NCI-H2227 (cell line): ENCODE measurements around the gene UQCRHL.

ENCODE experiments used
- DNase-seq: peaks from one replicate; lab custom pipeline; 2025; ENCODE audit not compliant: unreplicated experiment; lab: John Stamatoyannopoulos, UW

The UQCRHL gene

GRCh38 chr1:15799004-15799867 is 8.2 kb downstream of the UQCRHL start:
- DNase-seq: no peak

- DNase-seq: no peak
Measured at GRCh38 chr1:15797614-15798390, 9.6 kb downstream of the UQCRHL start.

- no peak for DNase-seq
Measured at GRCh38 chr1:15796086-15796462, 11.4 kb downstream of the UQCRHL start.

DNA sequence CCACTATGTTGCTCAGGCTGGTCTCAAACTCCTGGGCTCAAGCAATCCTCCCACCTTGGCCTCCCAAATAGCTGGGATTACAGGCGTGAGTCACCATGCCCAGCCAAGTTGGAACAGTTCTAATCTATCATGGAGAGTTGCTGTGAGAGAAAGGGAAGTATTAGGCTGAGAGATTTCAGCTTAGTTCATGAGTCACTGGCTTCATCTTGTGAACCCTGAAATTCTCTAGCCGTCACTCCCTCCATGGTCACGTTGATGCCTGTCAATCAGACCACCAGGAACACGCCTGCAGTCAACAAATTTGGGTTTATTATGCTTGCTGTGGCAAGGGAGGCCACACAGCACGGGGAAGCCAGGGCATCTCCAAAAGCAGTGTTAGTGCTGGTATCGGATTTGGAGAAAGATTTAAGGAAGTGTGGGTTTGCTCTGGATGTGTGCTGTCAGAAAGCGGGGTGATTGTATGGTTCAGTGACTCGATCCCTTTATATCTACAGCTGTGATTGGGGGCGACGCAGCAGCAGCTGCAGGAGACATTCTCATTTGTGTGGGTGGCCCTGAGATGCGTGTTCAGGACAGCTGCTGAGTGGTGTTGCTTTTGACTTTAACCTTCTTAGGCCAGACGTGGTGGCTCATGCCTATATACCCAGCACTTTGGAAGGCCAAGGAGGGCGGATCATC is 18.7 kb downstream of the UQCRHL start:
- DNase-seq: no peak

- no peak for DNase-seq
Measured at GRCh38 chr1:15786581-15786980, 20.9 kb downstream of the UQCRHL start.

DNA sequence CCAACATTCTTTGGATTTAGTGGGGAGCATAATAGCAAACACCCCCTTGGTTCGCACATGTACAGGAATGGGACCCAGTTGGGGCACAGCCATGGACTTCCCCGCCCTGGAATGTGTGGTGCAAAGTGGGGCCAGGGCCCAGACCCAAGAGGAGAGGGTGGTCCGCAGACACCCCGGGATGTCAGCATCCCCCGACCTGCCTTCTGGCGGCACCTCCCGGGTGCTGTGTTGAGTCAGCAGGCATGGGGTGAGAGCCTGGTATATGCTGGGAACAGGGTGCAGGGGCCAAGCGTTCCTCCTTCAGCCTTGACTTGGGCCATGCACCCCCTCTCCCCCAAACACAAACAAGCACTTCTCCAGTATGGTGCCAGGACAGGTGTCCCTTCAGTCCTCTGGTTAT is 21.8 kb downstream of the UQCRHL start:
- DNase-seq: no peak

DNA sequence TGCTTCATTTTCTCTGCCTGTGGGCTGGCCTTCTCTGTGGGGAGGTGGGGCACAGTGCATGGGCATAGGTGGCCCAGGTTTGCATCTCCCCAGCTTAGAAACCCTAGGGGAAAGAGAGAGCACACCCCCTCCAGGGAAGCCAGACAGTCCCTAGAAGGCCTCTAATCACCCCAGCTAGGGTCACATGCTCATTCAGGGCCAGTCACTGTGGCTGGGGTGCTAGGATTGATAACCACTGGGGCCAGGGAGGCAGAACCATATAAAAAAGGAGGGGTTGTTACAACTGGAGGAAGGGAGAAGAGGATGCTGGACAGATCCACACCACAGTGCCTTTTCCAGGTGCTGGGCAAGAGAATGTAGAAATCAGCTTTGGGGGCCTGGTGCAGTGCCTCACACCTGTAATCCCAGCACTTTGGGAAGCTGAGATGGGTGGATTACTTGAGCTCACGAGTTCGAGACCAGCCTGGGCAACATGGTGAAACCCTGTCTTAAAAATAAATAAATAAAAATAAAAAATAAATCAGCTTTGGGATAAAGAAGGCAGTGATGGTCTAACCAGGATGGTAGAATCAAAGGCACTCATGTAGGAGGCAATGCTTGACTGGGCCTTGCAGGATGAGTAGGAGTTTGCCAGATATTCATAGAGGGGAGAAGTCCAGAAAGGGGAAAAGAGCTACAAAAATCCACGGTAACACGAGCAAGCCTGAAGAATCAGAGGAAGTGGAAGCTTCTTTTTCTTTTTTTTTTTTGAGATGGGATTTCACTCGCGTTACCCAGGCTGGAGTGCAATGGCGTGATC is 29.3 kb downstream of the UQCRHL start:
- no peak for DNase-seq

GRCh38 chr1:15775706-15776105 is 31.7 kb downstream of the UQCRHL start:
- DNase-seq: no peak

GRCh38 chr1:15771836-15772515 is 35.5 kb downstream of the UQCRHL start:
- no peak for DNase-seq

- DNase-seq: no peak
Measured at GRCh38 chr1:15770313-15770962, 37.0 kb downstream of the UQCRHL start.

DNA sequence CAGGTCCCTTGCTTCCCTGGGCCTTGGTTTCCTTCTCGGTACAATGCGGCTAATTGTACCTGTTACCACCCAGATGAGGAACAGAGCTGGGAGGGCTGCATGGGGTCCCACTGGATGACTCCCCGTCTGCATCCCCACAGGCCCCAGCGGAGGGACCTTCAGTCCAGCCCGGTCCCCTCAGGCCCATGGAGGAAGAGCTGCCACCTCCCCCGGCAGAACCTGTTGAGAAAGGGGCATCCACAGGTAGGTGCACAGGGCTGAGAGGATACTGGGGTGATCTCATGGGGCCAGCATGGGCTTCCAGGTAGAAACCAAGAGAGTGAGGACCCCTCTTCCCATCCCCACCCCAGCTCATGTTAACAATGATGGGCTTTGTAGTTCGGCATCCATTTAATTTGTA is 39.1 kb downstream of the UQCRHL start:
- DNase-seq: no peak

DNA sequence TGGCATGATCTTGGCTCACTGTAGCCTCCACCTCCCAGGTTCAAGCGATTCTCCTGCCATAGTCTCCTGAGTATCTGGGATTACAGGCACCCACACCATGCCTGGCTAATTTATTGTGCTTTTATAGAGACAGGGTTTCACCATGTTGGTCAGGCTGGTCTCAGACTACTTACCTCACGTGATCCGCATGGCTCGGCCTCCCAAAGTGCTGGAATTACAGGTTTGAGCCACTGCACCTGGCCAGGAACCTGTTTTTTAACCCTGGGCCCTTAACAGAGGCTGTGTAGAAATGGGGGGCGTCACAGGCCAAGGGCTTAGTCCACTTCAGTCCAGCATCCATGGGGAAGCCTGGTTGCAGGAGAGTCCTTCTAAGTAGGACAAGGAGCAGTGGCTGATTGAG is 39.5 kb downstream of the UQCRHL start:
- DNase-seq: no peak

GRCh38 chr1:15765495-15766194 is 41.8 kb downstream of the UQCRHL start:
- no peak for DNase-seq

- DNase-seq: no peak
Measured at GRCh38 chr1:15764890-15765289, 42.6 kb downstream of the UQCRHL start.

- no peak for DNase-seq
Measured at GRCh38 chr1:15764269-15764764, 43.1 kb downstream of the UQCRHL start.

DNA sequence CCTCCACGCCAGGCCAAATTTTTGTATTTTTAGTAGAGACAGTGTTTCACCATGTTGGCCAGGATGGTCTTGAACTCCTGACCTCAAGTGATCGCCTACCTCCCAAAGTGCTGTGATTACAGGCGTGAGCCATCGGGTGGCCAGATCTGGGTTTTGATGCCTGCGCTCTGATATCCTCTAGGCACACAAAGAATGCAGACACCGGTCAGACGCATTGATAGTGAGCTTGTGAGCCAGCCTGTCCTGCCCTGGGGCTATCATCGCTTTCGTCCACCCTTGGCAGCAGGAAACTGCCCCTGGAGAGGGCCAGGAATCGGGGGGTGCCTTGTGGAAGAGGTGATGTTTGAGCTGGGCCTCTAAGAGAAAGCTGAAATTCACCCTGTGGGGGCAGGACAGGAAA is 44.9 kb downstream of the UQCRHL start:
- no peak for DNase-seq

- no peak for DNase-seq
Measured at GRCh38 chr1:15761366-15762128, 45.9 kb downstream of the UQCRHL start.

GRCh38 chr1:15760520-15761211 is 46.8 kb downstream of the UQCRHL start:
- DNase-seq: no peak
